Tibial artery (tissue), 4 donors: ENCODE results near the gene CHTOP.
"Not testable (repeated sequence)": the region's sequence is repeated elsewhere in the genome, so short reads cannot be mapped to it uniquely, and the experiment has no call there.

ENCODE experiments used
- DNase-seq, 2 donors: peaks; one replicate each; pipeline ENCODE4 v3.0.0-alpha.2; 2019
- H3K27ac ChIP-seq, 2 donors: fragments of 200-600 bp; sonication (generic) in 1 of 2; 1 replicate in 1 of 2; 2 replicates in 1 of 2; pipeline ENCODE4 v1.5.1; 2018 to 2019; ENCODE audit warnings: mild to moderate bottlenecking in 1 of 2
- H3K27me3 ChIP-seq, 2 donors: fragments of 200-600 bp; sonication (generic) in 1 of 2; one replicate each; pipeline versions ENCODE4 v1.5.1 to v1.6.0; 2016 to 2019
- H3K36me3 ChIP-seq, 3 donors: fragments of 200-600 bp; sonication (generic) in 2 of 3; one replicate each; pipeline ENCODE4 v1.5.1; 2016 to 2019; ENCODE audit warnings: mild to moderate bottlenecking in 2 of 3
- H3K4me1 ChIP-seq, 4 donors: fragments of 200-600 bp; sonication (generic) in 2 of 4; 1 replicate in 3 of 4; 2 replicates in 1 of 4; pipeline ENCODE4 v1.5.1; 2016 to 2019
- H3K4me3 ChIP-seq, 2 donors: fragments of 200-600 bp; sonication (generic) in 1 of 2; 1 replicate in 1 of 2; 2 replicates in 1 of 2; pipeline ENCODE4 v1.5.1; 2018 to 2019; ENCODE audit warnings: mild to moderate bottlenecking in 2 of 2
- H3K9me3 ChIP-seq, 3 donors: fragments of 200-600 bp; sonication (generic) in 1 of 3; one replicate each; pipeline ENCODE4 v1.5.1; 2016 to 2019
- CTCF ChIP-seq, 2 experiments: fragments of 200-600 bp in 1 of 2; fragments of 450-650 bp in 1 of 2; IDR thresholded peaks; one replicate each; pipeline ENCODE4 v1.5.1; 2017 to 2019; ENCODE audit warnings: antibody characterized with exemption in 2 of 2, mild to moderate bottlenecking in 1 of 2, moderate library complexity in 1 of 2
- intact Hi-C: fragments of 100-400 bp; cut with DNase I; formaldehyde crosslinking; loops from one replicate; pipeline ENCODE4 v1.15.0; 2023; ENCODE audit warnings: low total_unique reads

The CHTOP gene

GRCh38 chr1:153636312-153636711 is 2.4 kb downstream of the CHTOP start:
- peak overlapping the region in 1 of 2 donors; percentile 98 for H3K27ac ChIP-seq
- H3K4me1 ChIP-seq, result peaks cover 0 to 53% (median 27%) of the 10 kb centered on the region in 4 donors
- H3K36me3 ChIP-seq, result peaks cover 52 to 53% (median 52%) of the 10 kb centered on the region in 3 donors
- intact Hi-C loops, result no loop called here
- H3K27me3 ChIP-seq, result no peaks in the 10 kb centered on the region
- TF ChIP-seq CTCF (IDR thresholded peaks at IDR 0.05), result no peak
- H3K4me3 ChIP-seq, result no peak overlapping the region
- H3K9me3 ChIP-seq, result no peaks in the 10 kb centered on the region
- DNase-seq, result no peak

GRCh38 chr1:153638261-153638660 is 4.4 kb downstream of the CHTOP start:
- H3K27me3 ChIP-seq, result no peaks in the 10 kb centered on the region
- H3K27ac ChIP-seq, result peak overlapping the region in 1 of 2 donors; percentile 98
- peaks cover 0 to 49% (median 25%) of the 10 kb centered on the region in 4 donors for H3K4me1 ChIP-seq
- no peak for TF ChIP-seq CTCF (IDR thresholded peaks at IDR 0.05)
- peak in 1 of 2 donors; percentile 12 for DNase-seq
- intact Hi-C loops, result no loop called here
- no peak overlapping the region for H3K4me3 ChIP-seq
- H3K9me3 ChIP-seq, result no peaks in the 10 kb centered on the region
- peaks cover 70 to 73% (median 71%) of the 10 kb centered on the region in 3 donors for H3K36me3 ChIP-seq

GRCh38 chr1:153639280-153639679 is 5.4 kb downstream of the CHTOP start:
- H3K27ac ChIP-seq, result no peak overlapping the region
- intact Hi-C loops, result no loop called here
- peaks cover 77 to 83% (median 81%) of the 10 kb centered on the region in 3 donors for H3K36me3 ChIP-seq
- H3K27me3 ChIP-seq, result no peaks in the 10 kb centered on the region
- DNase-seq, result peak in 1 of 2 donors; percentile 44
- no peaks in the 10 kb centered on the region for H3K9me3 ChIP-seq
- H3K4me1 ChIP-seq, result peaks cover 0 to 56% (median 26%) of the 10 kb centered on the region in 4 donors
- H3K4me3 ChIP-seq, result no peak overlapping the region
- TF ChIP-seq CTCF (IDR thresholded peaks at IDR 0.05), result no peak

- H3K27ac ChIP-seq, H3K27me3 ChIP-seq, H3K9me3 ChIP-seq, intact Hi-C loops, H3K4me3 ChIP-seq: not testable (repeated sequence)
- peaks cover 0 to 52% (median 22%) of the 10 kb centered on the region in 4 donors for H3K4me1 ChIP-seq
- peak in 1 of 2 donors; percentile 25 for DNase-seq
- H3K36me3 ChIP-seq, result peaks cover 84 to 92% (median 89%) of the 10 kb centered on the region in 3 donors
These were observed 6.3 kb downstream of the CHTOP start for GRCh38 chr1:153640213-153640612.

- H3K4me3 ChIP-seq, result no peak overlapping the region
- intact Hi-C loops, result no loop called here
- no peaks in the 10 kb centered on the region for H3K27me3 ChIP-seq
- peaks cover 0 to 45% (median 16%) of the 10 kb centered on the region in 4 donors for H3K4me1 ChIP-seq
- no peak overlapping the region for H3K27ac ChIP-seq
- H3K9me3 ChIP-seq, result no peaks in the 10 kb centered on the region
- DNase-seq, result no peak
- peaks cover 90 to 99% (median 96%) of the 10 kb centered on the region in 3 donors for H3K36me3 ChIP-seq
- no peak for TF ChIP-seq CTCF (IDR thresholded peaks at IDR 0.05)
These were observed 7.0 kb downstream of the CHTOP start for GRCh38 chr1:153640861-153641260.

- Histone ChIP-seq H3K27me3 (no peaks in the 10 kb centered on the region), H3K4me3 (no peak overlapping the region), H3K9me3 (no peaks in the 10 kb centered on the region), H3K36me3 (peaks cover 87 to 99% (median 91%) of the 10 kb centered on the region in 3 donors), H3K4me1 (peaks cover 0 to 32% (median 8%) of the 10 kb centered on the region in 4 donors), H3K27ac (no peak overlapping the region)
- peak in 1 of 2 donors; percentile 51 for DNase-seq
- no peak for TF ChIP-seq CTCF (IDR thresholded peaks at IDR 0.05)
- intact Hi-C loops, result no loop called here
These were observed 8.3 kb downstream of the CHTOP start for GRCh38 chr1:153642161-153642560.
